GM18520 (cell line): ENCODE results near the gene SLC36A1.
"Not testable (repeated sequence)": the region's sequence is repeated elsewhere in the genome, so short reads cannot be mapped to it uniquely, and the experiment has no call there.

ENCODE experiments used
- ATAC-seq: cut with Tn5 transposase; IDR thresholded peaks from one replicate; pipeline ENCODE4 v1.9.1; 2021; ENCODE audit not compliant: unreplicated experiment

SLC36A1 gene

DNA sequence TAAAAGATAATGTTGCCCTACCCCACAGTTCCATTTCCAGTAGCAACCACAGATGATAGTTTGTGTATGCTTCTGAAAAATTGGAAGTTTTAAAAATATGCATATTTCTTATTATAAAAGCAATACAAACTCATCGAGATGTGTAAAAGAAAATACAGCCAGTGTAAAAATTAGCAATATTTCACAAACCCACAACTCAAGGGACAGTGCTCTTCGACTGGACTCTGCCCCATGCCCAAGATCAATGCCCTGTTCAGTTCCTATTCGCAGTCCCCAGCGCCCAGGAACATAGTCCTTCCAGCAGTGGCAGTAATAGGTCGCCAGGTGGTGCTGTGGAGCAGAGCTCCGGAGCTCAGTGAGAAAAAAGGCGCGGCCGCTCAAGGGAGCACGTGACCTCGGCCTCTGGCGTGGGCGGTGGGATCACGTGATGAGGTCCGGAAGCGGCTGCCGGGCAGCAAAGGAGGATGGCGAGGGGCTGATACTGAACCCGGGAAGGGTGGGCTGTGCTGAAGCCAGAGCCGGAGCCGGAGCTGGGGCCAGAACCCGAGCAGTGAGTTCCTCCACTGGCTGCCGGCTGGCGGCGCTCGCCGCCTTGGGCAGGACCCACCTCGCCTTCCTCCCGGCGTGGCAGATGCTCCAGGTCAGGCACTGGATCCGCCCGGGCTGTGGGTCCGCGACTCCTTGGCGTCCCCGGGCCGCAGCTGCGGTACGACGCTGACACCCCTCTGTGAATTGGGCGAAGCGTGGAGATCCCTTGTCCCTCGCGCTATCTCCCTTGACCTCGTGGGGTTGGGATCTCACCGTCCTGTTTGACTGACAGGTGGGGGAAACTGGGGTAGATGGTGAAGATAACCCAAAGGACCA, at the start of gene SLC36A1:
Gene SLC36A1 (plus strand): TSS at position 430 of the 864 bp plus-strand sequence. CDS start 11,190 bp downstream, outside the sequence.
- ATAC-seq: peak; percentile 51

DNA sequence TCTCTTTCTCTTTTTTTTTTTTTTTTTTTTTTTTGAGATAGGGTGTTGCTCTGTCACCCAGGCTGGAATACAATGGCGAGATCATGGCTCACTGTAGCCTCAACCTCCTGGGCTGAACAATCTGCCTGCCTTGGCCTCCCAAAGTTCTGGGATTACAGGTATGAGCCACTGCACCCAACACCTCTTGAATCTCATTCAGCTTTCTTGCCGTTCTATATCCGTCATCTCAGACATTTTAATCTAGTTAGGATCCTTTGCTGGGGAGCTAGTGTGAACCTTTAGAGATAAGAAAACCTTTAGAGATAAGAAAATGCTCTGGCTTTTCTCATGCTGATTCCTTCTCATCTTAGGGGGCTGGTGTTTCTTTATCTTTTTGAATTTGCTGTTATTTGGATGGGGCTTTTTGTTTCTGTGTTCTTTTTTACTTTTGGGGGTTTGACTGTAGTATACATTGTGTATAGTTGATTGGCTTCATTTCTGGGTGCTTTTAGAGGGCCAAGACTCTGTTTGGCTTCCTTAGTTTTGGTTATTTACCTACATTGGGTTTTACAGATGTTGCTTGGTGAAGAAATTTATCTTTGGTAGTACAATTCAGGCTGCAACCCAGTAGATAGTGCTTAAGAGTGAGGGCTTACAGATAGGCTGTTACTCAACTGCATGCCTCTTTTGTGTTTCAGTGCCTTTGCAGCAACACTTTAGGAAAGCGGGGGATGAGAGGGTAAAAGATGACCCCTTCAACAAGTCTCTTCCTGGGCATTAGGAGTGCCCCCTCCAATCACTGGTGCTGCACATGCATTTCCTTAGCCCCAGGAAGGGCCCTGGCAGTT, 41.9 kb upstream of the SLC36A1 start:
- ATAC-seq: no peak

DNA sequence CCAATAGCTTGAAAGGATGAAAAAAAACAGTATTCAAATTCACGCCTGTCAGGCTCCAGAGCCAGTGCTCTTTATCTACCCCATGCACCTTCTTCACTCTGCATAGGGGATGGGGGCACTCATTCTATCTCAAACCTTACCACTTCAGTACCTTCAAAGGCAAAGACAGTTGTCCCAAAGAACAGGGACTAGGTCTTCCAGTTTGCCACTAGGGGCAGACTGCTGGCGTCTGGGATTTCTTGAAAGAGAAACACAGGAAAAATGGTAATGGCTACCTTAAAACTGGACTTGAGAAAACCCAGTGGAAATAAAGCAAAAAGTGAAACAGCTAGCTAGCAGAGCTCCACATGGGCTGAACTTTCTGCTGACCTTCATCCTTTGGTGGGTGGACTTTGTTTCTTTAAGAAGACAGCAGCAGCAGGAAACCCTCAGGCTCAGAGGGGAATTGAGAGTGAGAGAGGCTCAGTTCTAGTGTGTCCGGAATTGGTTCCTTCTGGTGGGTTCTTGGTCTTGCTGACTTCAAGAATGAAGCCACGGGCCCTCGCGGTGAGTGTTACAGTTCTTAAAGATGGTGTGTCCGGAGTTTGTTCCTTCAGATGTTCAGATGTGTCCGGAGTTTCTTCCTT, 41.0 kb upstream of the SLC36A1 start:
- ATAC-seq: no peak

- no peak for ATAC-seq
These were observed 38.7 kb upstream of the SLC36A1 start for GRCh38 chr5:151408591-151409230.

GRCh38 chr5:151413800-151414199, 33.6 kb upstream of the SLC36A1 start:
- no peak for ATAC-seq

GRCh38 chr5:151414536-151414935, 32.9 kb upstream of the SLC36A1 start:
- no peak for ATAC-seq

- ATAC-seq: no peak
These were observed 29.7 kb upstream of the SLC36A1 start for GRCh38 chr5:151417712-151418111.

DNA sequence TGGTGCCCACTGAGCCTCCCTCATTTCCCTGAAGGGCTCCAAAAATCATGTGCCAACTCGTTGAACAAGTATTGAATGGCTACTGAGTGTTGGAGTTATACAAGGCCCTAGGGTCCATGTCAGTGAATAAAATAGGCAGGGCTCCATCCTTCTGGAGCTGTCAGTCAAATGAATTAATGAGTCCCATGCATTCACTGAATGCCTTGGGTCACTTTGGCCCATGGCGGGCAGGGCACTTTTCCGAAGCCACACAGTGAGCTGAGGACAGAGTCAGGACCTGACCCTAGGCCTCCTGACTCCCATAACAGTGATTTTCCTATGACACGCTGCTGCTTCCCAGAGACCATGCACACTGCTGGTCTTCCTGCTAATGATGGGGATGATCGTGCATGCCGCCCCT, 27.3 kb upstream of the SLC36A1 start:
- ATAC-seq: no peak

DNA sequence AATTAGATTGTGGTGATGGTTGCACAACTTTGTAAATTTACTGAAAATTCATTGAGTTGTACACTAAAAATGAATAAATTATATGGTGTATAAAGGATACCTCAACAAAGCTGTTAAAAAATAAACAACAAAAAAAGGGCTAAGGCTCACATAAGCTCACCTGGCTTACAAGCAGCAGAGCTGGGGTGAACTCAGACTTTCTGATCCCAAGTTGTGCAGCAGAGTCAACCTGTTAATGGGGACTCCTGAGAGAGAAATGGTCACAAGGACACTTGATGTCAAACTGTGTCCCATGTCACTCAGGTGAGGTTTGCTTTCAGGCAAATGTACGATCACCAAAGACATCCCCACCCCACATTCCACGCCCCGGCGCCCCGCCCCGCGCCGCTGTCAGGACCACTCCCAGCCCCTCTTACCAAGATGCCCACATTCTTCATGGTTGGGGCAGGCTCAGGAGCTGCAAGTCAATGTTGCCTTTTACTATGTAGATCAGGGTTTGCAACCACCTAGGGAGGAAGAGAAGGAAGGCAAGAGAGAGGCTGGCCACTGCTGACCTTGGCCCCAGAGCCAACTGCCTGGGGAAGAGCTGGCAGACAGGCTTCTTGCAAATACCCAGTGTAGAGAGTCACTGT, 22.4 kb upstream of the SLC36A1 start:
- ATAC-seq: no peak

DNA sequence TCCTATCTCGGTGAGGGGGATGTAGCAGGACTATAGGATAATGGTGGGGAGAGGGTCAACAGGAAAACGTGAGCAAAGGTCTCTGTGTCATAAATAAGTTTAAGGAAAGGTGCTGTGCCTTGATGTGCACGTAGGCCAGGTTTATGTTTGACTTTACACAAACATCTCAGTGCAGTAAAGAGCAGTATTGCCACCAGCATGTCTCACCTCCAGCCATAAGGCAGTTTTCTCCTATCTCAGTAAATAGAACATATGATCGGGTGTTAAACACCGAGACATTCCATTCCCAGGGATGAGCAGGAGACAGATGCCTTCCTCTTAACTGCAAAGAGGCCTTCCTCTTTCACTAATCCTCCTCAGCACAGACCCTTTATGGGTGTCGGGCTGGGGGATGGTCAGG, 21.1 kb upstream of the SLC36A1 start:
- ATAC-seq: not testable (repeated sequence)

- ATAC-seq: peak; percentile 98
These were observed 20.1 kb upstream of the SLC36A1 start for GRCh38 chr5:151427258-151427657.

DNA sequence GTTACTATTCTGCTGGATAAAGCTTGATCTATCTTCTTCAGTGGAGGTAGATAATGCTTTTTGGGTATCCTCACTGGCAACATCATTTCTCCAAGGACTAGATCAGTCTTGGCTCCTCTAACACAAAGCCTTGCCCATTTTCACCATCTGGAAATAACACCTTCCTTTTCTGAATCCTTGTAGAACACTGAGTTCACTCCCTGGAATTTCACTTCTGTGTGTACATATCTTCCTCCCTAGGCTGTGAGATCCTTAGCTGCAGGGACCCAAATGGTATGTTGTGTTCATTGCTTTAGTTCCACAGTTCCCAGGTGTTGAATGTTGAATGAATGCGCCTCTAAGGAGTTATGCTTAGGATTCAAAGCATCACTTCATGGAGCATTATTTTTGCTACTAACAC, 16.7 kb upstream of the SLC36A1 start:
- no peak for ATAC-seq

- no peak for ATAC-seq
These were observed 15.7 kb upstream of the SLC36A1 start for GRCh38 chr5:151431666-151432065.

- no peak for ATAC-seq
These were observed 15.2 kb upstream of the SLC36A1 start for GRCh38 chr5:151432210-151432609.

DNA sequence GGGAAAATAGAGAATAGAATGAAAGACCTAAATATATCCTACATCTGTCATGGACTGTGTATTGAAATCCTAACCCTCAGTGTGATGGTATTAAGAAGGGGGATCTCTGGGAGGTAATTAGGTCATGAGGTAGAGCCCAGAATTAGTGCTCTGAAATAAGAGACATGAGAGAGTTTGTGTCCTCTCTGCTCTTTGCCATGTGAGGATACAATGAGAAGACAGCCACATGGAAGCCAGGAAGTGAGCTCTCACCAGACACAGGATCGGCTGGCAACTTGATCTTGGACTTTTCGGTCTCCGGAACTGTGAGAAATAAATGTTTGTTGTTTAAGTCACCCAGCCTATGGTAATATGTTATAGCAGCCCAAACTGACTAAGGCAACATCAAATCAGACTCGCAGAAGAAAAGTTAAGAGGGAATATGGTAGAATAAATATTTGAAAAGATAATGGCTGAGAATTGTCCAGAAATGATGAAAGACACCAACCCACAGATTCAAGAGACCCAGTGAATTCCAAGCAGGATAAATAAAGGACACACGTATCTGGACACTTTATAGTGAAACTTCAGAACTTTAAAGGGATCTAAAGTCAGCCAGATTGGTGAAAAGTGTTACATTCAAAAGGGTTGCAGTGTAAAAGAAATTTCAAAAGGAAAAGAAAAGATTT, 12.7 kb upstream of the SLC36A1 start:
- ATAC-seq: no peak

DNA sequence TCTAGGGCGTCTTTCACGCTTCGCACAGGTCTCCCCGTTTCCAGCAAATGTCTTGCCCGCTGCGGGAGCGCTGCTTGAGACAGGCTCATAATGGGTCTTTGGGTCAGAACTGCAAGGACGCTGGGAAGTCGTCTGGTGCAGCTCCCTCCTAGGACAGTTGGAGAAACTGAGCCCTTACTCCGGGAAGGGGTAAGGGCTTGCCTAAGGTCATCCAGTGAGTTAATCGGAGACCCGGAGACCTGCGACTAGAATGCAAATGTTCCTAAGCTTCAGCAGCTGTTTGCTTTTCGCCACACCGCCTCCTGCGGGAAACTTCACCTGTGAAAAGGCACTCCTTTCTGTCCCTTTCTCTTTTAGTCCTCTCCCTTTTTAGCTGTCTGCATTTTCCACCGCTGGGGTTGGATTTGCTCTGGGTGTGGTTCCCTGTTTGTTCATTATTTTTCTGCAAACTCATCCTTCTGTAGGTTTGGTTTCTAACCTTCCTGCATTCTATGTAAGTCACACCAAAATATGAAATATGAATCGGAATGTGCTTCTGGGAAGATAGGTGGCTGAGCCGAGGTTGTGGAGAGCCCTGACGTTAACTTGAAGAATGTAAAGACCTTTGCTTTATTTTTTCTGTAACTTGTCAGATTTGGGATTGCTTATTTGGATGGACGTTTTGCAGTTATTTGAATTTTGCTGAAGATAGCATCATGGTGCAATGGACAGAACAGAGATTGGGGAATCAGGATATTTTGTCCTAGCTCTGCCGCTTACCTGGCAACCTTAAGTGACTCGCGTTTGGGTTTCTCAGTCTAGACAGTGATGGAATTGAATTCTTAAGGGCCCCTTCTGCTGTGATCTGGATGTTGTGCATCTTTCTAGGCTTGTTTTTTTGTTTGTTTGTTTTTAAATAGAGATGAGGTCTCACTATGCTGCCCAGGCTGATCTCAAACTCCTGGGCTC, 909 bp downstream of the SLC36A1 start:
- ATAC-seq: no peak

GRCh38 chr5:151449297-151449696, 1.9 kb downstream of the SLC36A1 start:
- ATAC-seq: no peak

- ATAC-seq: no peak
These were observed 2.4 kb downstream of the SLC36A1 start for GRCh38 chr5:151449839-151450238.

DNA sequence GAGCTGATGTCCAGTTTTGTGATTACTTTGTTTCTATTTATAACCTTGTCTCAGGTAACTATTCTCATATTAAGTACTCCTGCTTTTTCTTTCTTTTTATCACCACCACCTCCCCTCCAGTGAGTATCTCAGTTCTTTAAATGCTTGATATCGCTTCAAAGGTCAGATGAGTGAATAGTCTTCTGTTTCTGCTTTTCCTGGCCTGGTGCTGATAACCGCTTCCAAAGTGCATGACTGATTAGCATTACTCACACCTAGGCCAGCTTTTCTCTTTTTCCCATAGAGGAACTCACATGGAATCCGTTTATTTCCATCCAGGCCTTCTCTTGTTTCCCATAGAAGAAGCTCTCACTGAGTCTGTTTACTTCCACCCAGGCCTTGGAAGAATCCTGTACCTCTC, 3.2 kb downstream of the SLC36A1 start:
- no peak for ATAC-seq
